Measurements from ENCODE around the gene SMIM12. TPM values are rescaled to one million over a fixed set of nuclear protein-coding genes. Genes with fewer than 3 reads are reported as not detected.

The SMIM12 gene
- total RNA-seq, 1 donor from 2014 or later: 9.5 TPM

GRCh38 chr1:34896612-34897011 lies 37.1 kb upstream of the SMIM12 start:
- Histone ChIP-seq H3K4me1 (no peaks in the 10 kb centered on the region), H3K4me3 (no peak overlapping the region), H3K4me2 (no peak overlapping the region), H4K20me1 (ENCODE audit: low read depth) (no peaks in the 10 kb centered on the region), H3K79me2 (ENCODE audit: low read depth) (no peaks in the 10 kb centered on the region), H3K9me3 (ENCODE audit: low read depth) (peaks cover 10% of the 10 kb centered on the region), H3K27me3 (no peaks in the 10 kb centered on the region), H2AFZ (replicated peaks) (no peak overlapping the region), H3F3A (ENCODE audit: low read depth) (no peaks in the 10 kb centered on the region), H3K9ac (no peak overlapping the region), H3K36me3 (no peaks in the 10 kb centered on the region), H3K27ac (no peak overlapping the region)
- no peak overlapping the region for H3K27ac Mint-ChIP-seq
- no peak overlapping the region for H3K4me3 Mint-ChIP-seq
- peaks cover 11% of the 10 kb centered on the region for H3K9me3 Mint-ChIP-seq
- no peak for DNase-seq (ENCODE audit: low spot score)
- H3K4me1 Mint-ChIP-seq: no peaks in the 10 kb centered on the region
- H3K27me3 Mint-ChIP-seq (ENCODE audit: insufficient read depth, low read depth): peaks cover 7% of the 10 kb centered on the region
- TF ChIP-seq EZH2 (IDR thresholded peaks at IDR 0.05) (no peak), CTCF (IDR thresholded peaks at IDR 0.05) (no peak), EZH2phosphoT487 (IDR thresholded peaks at IDR 0.05) (no peak)
- peaks cover 4% of the 10 kb centered on the region for H3K36me3 Mint-ChIP-seq

GRCh38 chr1:34889705-34890104 lies 30.2 kb upstream of the SMIM12 start:
- H3K4me1 ChIP-seq: no peaks in the 10 kb centered on the region
- DNase-seq (ENCODE audit: low spot score): no peak
- peaks cover 4% of the 10 kb centered on the region for H3K36me3 Mint-ChIP-seq
- no peaks in the 10 kb centered on the region for H3K36me3 ChIP-seq
- no peak overlapping the region for H3K4me2 ChIP-seq
- no peak overlapping the region for H2AFZ ChIP-seq (replicated peaks)
- no peak overlapping the region for H3K4me3 ChIP-seq
- H3K4me3 Mint-ChIP-seq: no peak overlapping the region
- H3K4me1 Mint-ChIP-seq: no peaks in the 10 kb centered on the region
- peaks cover 13% of the 10 kb centered on the region for H3K9me3 Mint-ChIP-seq
- no peak for TF ChIP-seq CTCF (IDR thresholded peaks at IDR 0.05)
- TF ChIP-seq EZH2phosphoT487 (IDR thresholded peaks at IDR 0.05): no peak
- no peak for TF ChIP-seq EZH2 (IDR thresholded peaks at IDR 0.05)
- no peak overlapping the region for H3K27ac Mint-ChIP-seq
- H3K9ac ChIP-seq: no peak overlapping the region
- H3K79me2 ChIP-seq (ENCODE audit: low read depth): no peaks in the 10 kb centered on the region
- H3K9me3 ChIP-seq (ENCODE audit: low read depth): peaks cover 10% of the 10 kb centered on the region
- H3K27me3 Mint-ChIP-seq (ENCODE audit: insufficient read depth, low read depth): peaks cover 17% of the 10 kb centered on the region
- peaks cover 11% of the 10 kb centered on the region for H4K20me1 ChIP-seq (ENCODE audit: low read depth)
- H3K27ac ChIP-seq: no peak overlapping the region
- peaks cover 60% of the 10 kb centered on the region for H3K27me3 ChIP-seq
- no peaks in the 10 kb centered on the region for H3F3A ChIP-seq (ENCODE audit: low read depth)

- Histone ChIP-seq H3K4me3 (no peak overlapping the region), H2AFZ (replicated peaks) (no peak overlapping the region), H3K4me2 (no peak overlapping the region), H3K9me3 (ENCODE audit: low read depth) (peaks cover 10% of the 10 kb centered on the region), H3K27ac (no peak overlapping the region), H3K36me3 (no peaks in the 10 kb centered on the region), H3K4me1 (no peaks in the 10 kb centered on the region), H3F3A (ENCODE audit: low read depth) (no peaks in the 10 kb centered on the region), H3K79me2 (ENCODE audit: low read depth) (no peaks in the 10 kb centered on the region), H3K9ac (no peak overlapping the region), H4K20me1 (ENCODE audit: low read depth) (peaks cover 15% of the 10 kb centered on the region), H3K27me3 (peaks cover 81% of the 10 kb centered on the region)
- H3K27me3 Mint-ChIP-seq (ENCODE audit: insufficient read depth, low read depth): peaks cover 28% of the 10 kb centered on the region
- no peak for TF ChIP-seq EZH2phosphoT487 (IDR thresholded peaks at IDR 0.05)
- TF ChIP-seq CTCF (IDR thresholded peaks at IDR 0.05): no peak
- TF ChIP-seq EZH2 (IDR thresholded peaks at IDR 0.05): no peak
- peaks cover 4% of the 10 kb centered on the region for H3K36me3 Mint-ChIP-seq
- no peak overlapping the region for H3K4me3 Mint-ChIP-seq
- H3K9me3 Mint-ChIP-seq: peaks cover 10% of the 10 kb centered on the region
- H3K4me1 Mint-ChIP-seq: no peaks in the 10 kb centered on the region
- H3K27ac Mint-ChIP-seq: no peak overlapping the region
- DNase-seq (ENCODE audit: low spot score): no peak
Observed at GRCh38 chr1:34887593-34887992, 28.0 kb upstream of the SMIM12 start.

Measured in neural progenitor cell (in vitro differentiated cells).